Activated CD4-positive, alpha-beta memory T cell treated with anti-CD3 and anti-CD28 coated beads, Interleukin-2, amount 10 ng/mL, durations not matched to agents 7 days and 5 days (primary cell): Measurements from ENCODE around the gene PDZD4. TPM values are rescaled to one million over a fixed set of nuclear protein-coding genes. Genes with fewer than 3 reads are reported as not detected.

Experiments
- CTCF ChIA-PET: fragments of 350-600 bp; sonication (Branson Sonifier 250); formaldehyde crosslinking; loops from one replicate; lab custom pipeline; 2021; ENCODE audit warnings: antibody characterized with exemption, inconsistent platforms; lab: Charles Lee
- POLR2A ChIA-PET: fragments of 350-600 bp; sonication (Branson Sonifier 250); formaldehyde crosslinking; loops from one replicate; lab custom pipeline; 2021; ENCODE audit warnings: antibody characterized with exemption; lab: Charles Lee
- DNase-seq: peaks from one replicate; pipeline ENCODE4 v3.0.0-alpha.2; 2020
- H3K27ac Mint-ChIP-seq: one replicate; pipeline ENCODE4 v1.8.0; 2021; ENCODE audit warnings: mild to moderate bottlenecking, mixed read lengths
- H3K27me3 Mint-ChIP-seq: one replicate; pipeline ENCODE4 v1.8.0; 2021; ENCODE audit warnings: mixed read lengths
- H3K36me3 Mint-ChIP-seq: one replicate; pipeline ENCODE4 v1.8.0; 2021; ENCODE audit warnings: low read depth, mixed read lengths
- H3K4me1 Mint-ChIP-seq: one replicate; pipeline ENCODE4 v1.8.0; 2021; ENCODE audit warnings: mixed read lengths
- H3K4me3 Mint-ChIP-seq: one replicate; pipeline ENCODE4 v1.8.0; 2021; ENCODE audit warnings: mild to moderate bottlenecking, mixed read lengths
- H3K9me3 Mint-ChIP-seq: one replicate; pipeline ENCODE4 v1.8.0; 2021; ENCODE audit warnings: mixed read lengths
- total RNA-seq, 2 experiments: library from RNA; stranded (reverse); gene quantifications; one replicate each; pipeline ENCODE4 v1.2.3, GENCODE V29; 2021

The PDZD4 gene
- total RNA-seq, 2 experiments from 2014 or later = 0.88 to 1.1 TPM

DNA sequence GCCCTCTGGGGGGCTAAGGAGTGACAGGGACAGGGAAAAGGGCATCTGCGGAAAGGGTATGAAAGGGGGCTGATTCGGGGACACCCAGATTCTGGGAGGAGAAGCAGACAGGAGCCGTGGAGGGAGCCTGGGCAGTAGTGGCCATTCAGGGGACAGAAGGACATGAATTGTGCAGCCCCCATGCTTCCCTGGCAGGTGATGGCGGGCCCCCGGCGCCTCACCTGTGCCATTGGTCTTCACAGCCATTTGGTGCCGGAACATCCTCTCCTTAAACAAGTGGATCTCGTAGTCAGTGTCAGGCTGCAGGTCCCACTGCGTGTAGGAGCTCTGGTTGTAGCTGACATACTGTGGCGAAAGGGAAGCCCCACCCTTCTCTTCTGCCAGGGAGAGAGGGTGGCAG, 33.8 kb upstream of the PDZD4 start:
- H3K27me3 Mint-ChIP-seq = no peaks in the 10 kb centered on the region
- H3K27ac Mint-ChIP-seq = no peak overlapping the region
- no peak for DNase-seq
- POLR2A ChIA-PET = no interaction called here
- no peak overlapping the region for H3K4me3 Mint-ChIP-seq
- no peaks in the 10 kb centered on the region for H3K36me3 Mint-ChIP-seq
- no peaks in the 10 kb centered on the region for H3K9me3 Mint-ChIP-seq
- H3K4me1 Mint-ChIP-seq = no peaks in the 10 kb centered on the region
- CTCF ChIA-PET = no interaction called here

- CTCF ChIA-PET = no interaction called here
- Mint-ChIP-seq H3K9me3 (no peaks in the 10 kb centered on the region), H3K4me1 (no peaks in the 10 kb centered on the region)
These were observed 33.1 kb upstream of the PDZD4 start for GRCh38 chrX:153863251-153863991.

DNA sequence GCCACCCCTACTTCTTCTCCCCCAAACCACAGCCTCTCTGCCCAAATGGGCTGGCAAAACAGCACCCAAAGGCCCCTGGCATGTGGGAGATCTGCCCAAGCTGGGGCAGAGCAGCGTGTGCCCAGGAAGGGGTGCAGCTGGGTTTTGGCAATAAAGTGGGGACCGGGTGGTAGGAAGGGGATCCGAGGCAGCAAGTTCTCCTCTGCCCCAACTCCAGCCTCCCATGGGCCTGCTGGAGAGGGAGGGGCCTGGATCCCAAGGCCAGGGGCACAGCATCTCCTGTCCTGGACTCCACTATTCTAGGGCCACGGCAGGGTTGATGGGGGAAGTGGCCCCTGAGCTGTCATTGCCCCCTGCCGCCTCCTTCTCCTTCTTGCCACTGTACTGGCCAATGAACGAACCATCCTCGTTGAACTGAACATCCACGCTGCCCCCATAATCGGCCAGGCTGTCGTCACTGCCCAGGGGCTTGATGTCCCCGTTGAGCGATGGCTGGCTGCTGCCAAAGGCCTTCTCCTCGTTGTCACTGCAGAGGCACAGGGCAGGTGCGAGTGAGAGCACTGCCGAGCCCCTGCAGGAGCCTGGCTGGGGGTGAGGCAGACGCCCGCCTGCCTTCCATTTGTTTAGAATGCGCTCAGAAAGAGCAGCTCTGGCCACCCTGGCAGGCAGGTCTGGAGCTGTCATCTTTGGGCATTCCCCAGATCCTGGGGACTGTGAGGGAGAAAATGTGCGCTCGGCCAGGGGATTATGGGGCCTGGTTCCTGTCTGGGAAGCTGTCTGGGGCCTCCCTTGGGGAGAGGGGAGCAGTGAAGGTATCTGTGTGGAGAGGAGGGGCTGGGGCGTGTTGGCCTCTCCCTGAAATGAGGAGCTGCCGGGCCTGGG, 32.3 kb upstream of the PDZD4 start:
- Mint-ChIP-seq H3K9me3 (no peaks in the 10 kb centered on the region), H3K4me1 (peaks cover 2% of the 10 kb centered on the region), H3K4me3 (no peak overlapping the region), H3K36me3 (no peaks in the 10 kb centered on the region), H3K27ac (no peak overlapping the region), H3K27me3 (no peaks in the 10 kb centered on the region)
- ChIA-PET POLR2A (no interaction called here), CTCF (no interaction called here)
- DNase-seq = no peak

More at GRCh38 chrX:153863251-153863991, 33.1 kb upstream of the PDZD4 start:
- Mint-ChIP-seq H3K27ac (no peak overlapping the region), H3K36me3 (no peaks in the 10 kb centered on the region), H3K27me3 (no peaks in the 10 kb centered on the region), H3K4me3 (no peak overlapping the region)
- POLR2A ChIA-PET = no interaction called here
- DNase-seq = no peak

DNA sequence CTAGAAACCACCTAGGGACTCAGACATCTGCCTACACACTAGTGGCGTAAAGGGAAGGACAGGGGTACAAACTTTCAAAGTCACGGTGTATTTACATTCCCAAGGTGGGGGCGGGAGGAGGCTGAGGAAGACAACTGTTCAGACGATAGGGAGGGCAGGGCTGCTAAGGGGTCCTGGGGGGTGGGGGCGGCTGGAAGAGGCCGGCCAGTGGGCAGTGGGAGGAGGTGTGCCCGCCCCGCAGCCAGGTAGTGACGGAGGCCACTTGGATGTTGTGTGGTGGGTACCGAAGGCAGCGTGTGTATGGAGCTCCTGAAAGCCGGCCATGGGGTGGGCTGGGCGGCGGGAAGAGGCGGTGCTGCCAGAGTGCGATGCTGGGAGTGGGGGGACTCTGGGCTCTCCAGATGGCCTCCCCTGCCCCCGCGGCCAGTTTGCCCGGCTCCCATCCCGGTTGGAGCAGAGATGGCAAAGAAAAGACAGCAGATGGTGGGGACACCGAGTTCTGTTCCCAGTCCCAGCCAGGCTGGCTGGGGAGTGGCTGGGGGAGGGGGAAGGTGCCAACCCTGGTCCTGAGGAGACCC, 31.5 kb upstream of the PDZD4 start:
- H3K4me3 Mint-ChIP-seq = no peak overlapping the region
- H3K4me1 Mint-ChIP-seq = peaks cover 8% of the 10 kb centered on the region
- H3K27ac Mint-ChIP-seq = no peak overlapping the region
- no peaks in the 10 kb centered on the region for H3K27me3 Mint-ChIP-seq
- POLR2A ChIA-PET = no interaction called here
- no peaks in the 10 kb centered on the region for H3K36me3 Mint-ChIP-seq
- no peak for DNase-seq
- H3K9me3 Mint-ChIP-seq = no peaks in the 10 kb centered on the region
- CTCF ChIA-PET = no interaction called here

- Mint-ChIP-seq H3K27me3 (no peaks in the 10 kb centered on the region), H3K4me3 (no peak overlapping the region), H3K9me3 (no peaks in the 10 kb centered on the region), H3K4me1 (peaks cover 8% of the 10 kb centered on the region), H3K36me3 (no peaks in the 10 kb centered on the region), H3K27ac (no peak overlapping the region)
- CTCF ChIA-PET = no interaction called here
- DNase-seq = no peak
- POLR2A ChIA-PET = no interaction called here
These were observed 30.8 kb upstream of the PDZD4 start for GRCh38 chrX:153861151-153861550.

DNA sequence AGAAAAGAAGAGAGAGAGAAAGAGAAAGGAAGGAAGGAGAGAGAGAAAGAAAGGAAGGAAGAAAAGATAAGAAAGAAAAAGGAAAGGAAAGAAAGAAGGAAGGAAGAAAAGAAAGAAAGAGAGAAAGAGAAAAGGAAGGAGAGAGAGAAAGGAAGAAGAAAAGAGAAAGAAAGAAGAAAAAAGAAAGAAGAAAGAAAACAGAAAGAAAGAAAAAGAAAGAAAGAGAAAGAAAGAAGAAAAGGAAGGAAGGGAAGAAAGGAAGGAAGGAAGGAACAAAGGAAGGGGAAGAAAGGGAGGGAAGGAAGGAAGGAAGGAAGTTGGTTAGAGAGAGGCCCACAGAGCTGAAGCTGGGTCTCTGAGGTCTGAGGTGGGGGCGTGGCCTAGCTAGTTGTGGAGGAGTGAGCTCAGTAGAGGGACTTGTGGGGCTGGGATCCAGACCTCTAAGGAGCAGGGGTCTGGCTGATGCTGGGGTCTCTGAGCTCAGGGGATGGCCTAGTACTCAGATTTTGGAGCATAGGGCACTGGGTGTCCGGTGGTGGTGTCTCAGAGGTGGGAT, 27.1 kb upstream of the PDZD4 start:
- ChIA-PET POLR2A (no interaction called here), CTCF (no interaction called here)
- Mint-ChIP-seq H3K36me3 (no peaks in the 10 kb centered on the region), H3K27ac (no peak overlapping the region), H3K9me3 (no peaks in the 10 kb centered on the region), H3K4me3 (no peak overlapping the region), H3K4me1 (peaks cover 8% of the 10 kb centered on the region), H3K27me3 (no peaks in the 10 kb centered on the region)
- peak; percentile 19 for DNase-seq

DNA sequence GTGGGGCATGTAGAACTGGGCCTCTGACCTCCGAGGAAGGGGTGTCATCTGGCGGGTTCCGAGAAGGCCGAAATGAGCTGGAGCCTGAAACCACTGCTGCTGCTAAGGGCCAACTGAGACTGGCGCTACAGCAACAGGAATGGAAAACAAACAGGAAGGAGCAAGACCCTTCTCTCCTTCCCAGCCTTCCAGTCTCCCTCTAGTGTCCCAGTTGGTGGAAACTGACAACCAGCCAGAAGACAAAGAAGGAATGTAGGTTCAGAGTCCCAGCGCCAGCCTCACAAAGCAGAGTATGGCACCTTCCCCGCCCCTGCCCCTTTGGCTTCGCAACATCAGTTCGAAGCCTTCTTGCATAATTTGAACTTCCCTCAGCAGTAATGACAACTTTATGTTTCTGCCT, 24.4 kb upstream of the PDZD4 start:
- no peak overlapping the region for H3K27ac Mint-ChIP-seq
- DNase-seq = no peak
- no peak overlapping the region for H3K4me3 Mint-ChIP-seq
- H3K36me3 Mint-ChIP-seq = no peaks in the 10 kb centered on the region
- H3K4me1 Mint-ChIP-seq = peaks cover 8% of the 10 kb centered on the region
- POLR2A ChIA-PET = no interaction called here
- peaks cover 7% of the 10 kb centered on the region for H3K27me3 Mint-ChIP-seq
- no peaks in the 10 kb centered on the region for H3K9me3 Mint-ChIP-seq
- CTCF ChIA-PET = no interaction called here

GRCh38 chrX:153853902-153854267, 23.5 kb upstream of the PDZD4 start:
- H3K36me3 Mint-ChIP-seq = no peaks in the 10 kb centered on the region
- POLR2A ChIA-PET = no interaction called here
- no peak overlapping the region for H3K27ac Mint-ChIP-seq
- no peak overlapping the region for H3K4me3 Mint-ChIP-seq
- H3K4me1 Mint-ChIP-seq = peaks cover 8% of the 10 kb centered on the region
- CTCF ChIA-PET = no interaction called here
- no peak for DNase-seq
- no peaks in the 10 kb centered on the region for H3K9me3 Mint-ChIP-seq
- H3K27me3 Mint-ChIP-seq = peaks cover 7% of the 10 kb centered on the region

GRCh38 chrX:153853180-153853901, 23.0 kb upstream of the PDZD4 start:
- no peak for DNase-seq

DNA sequence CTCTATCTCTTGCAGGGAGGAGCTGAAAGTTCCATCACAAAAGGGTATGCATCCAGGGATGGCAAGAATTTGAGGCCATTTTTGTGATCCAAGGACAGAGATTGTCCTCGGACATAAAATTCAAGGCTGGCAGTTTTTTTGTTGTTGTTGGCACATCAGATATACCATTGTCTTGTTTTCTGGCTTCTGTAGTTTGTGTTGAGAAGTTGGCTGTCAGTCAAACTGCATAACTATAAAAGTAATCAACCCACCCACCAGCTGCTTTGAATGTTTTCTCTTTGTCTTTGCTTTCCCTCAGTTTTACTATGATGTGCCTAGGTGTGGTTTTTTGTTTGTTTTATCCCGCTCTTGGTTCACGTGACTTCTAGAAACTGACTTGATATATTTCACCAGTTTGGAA, 21.6 kb upstream of the PDZD4 start:
- H3K9me3 Mint-ChIP-seq = no peaks in the 10 kb centered on the region
- ChIA-PET CTCF (no interaction called here), POLR2A (interaction anchor here (1.2 kb wide), 1 partner anchor 26 kb away, joined by 3 read pairs; no protein-coding TSS in a partner anchor)
- peaks cover under 1% of the 10 kb centered on the region for H3K4me1 Mint-ChIP-seq
- no peak overlapping the region for H3K4me3 Mint-ChIP-seq
- no peak overlapping the region for H3K27ac Mint-ChIP-seq
- H3K27me3 Mint-ChIP-seq = peaks cover 7% of the 10 kb centered on the region
- no peak for DNase-seq
- H3K36me3 Mint-ChIP-seq = no peaks in the 10 kb centered on the region

More at GRCh38 chrX:153853180-153853901, 23.0 kb upstream of the PDZD4 start:
- CTCF ChIA-PET = no interaction called here
- POLR2A ChIA-PET = no interaction called here
- Mint-ChIP-seq H3K36me3 (no peaks in the 10 kb centered on the region), H3K4me1 (peaks cover 8% of the 10 kb centered on the region), H3K27ac (no peak overlapping the region), H3K9me3 (no peaks in the 10 kb centered on the region), H3K4me3 (no peak overlapping the region), H3K27me3 (peaks cover 7% of the 10 kb centered on the region)

DNA sequence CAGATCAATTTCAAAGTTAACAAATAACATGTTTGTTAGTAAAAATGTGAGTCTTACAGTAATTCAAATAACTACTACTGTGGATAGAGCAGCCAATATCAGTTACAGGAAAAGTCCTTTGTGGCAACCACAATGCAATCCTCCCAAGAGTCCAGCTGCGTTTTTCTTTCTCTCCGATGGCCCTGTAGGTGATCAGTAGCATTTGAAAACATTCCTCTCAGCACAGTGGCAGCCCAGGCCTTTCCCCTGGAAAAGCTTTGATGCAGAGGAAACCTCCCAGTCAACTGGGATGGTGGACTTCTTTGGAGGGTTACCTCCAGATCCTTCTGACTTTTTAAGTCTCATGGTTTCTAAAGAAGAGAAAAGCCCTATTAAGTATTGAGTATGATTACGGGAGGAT, 18.0 kb upstream of the PDZD4 start:
- Mint-ChIP-seq H3K27me3 (peaks cover 16% of the 10 kb centered on the region), H3K9me3 (no peaks in the 10 kb centered on the region), H3K4me3 (no peak overlapping the region), H3K27ac (no peak overlapping the region), H3K4me1 (no peaks in the 10 kb centered on the region), H3K36me3 (no peaks in the 10 kb centered on the region)
- CTCF ChIA-PET = no interaction called here
- POLR2A ChIA-PET = no interaction called here
- no peak for DNase-seq

- H3K27ac Mint-ChIP-seq = no peak overlapping the region
- DNase-seq = no peak
- ChIA-PET POLR2A (no interaction called here), CTCF (no interaction called here)
- H3K4me3 Mint-ChIP-seq = no peak overlapping the region
- no peaks in the 10 kb centered on the region for H3K4me1 Mint-ChIP-seq
- no peaks in the 10 kb centered on the region for H3K9me3 Mint-ChIP-seq
- H3K36me3 Mint-ChIP-seq = no peaks in the 10 kb centered on the region
- H3K27me3 Mint-ChIP-seq = peaks cover 16% of the 10 kb centered on the region
These were observed 15.5 kb upstream of the PDZD4 start for GRCh38 chrX:153845842-153846241.

GRCh38 chrX:153845195-153845594, 14.9 kb upstream of the PDZD4 start:
- no peak for DNase-seq
- H3K4me1 Mint-ChIP-seq = no peaks in the 10 kb centered on the region
- peaks cover 16% of the 10 kb centered on the region for H3K27me3 Mint-ChIP-seq
- no peaks in the 10 kb centered on the region for H3K9me3 Mint-ChIP-seq
- H3K4me3 Mint-ChIP-seq = no peak overlapping the region
- ChIA-PET POLR2A (no interaction called here), CTCF (no interaction called here)
- H3K27ac Mint-ChIP-seq = no peak overlapping the region
- H3K36me3 Mint-ChIP-seq = no peaks in the 10 kb centered on the region
